H9 (cell line): Measurements from ENCODE around the gene ANKRD13A. TPM values are rescaled to one million over a fixed set of nuclear protein-coding genes. Genes with fewer than 3 reads are reported as not detected.

ENCODE experiments used
- DNase-seq: peaks from one replicate; pipeline ENCODE4 v3.0.0-alpha.2; 2017
- H2AFZ ChIP-seq: one replicate; pipeline ENCODE4 v1.6.1; 2013; ENCODE audit warnings: mild to moderate bottlenecking, low read length, control low read depth, moderate library complexity
- H2AK5ac ChIP-seq: 2 replicates; pipeline ENCODE4 v1.6.1; 2013; ENCODE audit warnings: low read length, control low read depth, mixed read lengths; ENCODE audit not compliant: insufficient read length
- H2BK120ac ChIP-seq: one replicate; pipeline ENCODE4 v1.6.1; 2013; ENCODE audit warnings: low read depth, mild to moderate bottlenecking, low read length, control low read depth, inconsistent platforms; ENCODE audit not compliant: poor library complexity, severe bottlenecking
- H2BK12ac ChIP-seq: 2 replicates; pipeline ENCODE4 v1.6.1; 2013; ENCODE audit warnings: low read length, control low read depth, mixed read lengths, low read depth; ENCODE audit not compliant: insufficient read length
- H2BK15ac ChIP-seq: 2 replicates; pipeline ENCODE4 v1.6.1; 2013; ENCODE audit warnings: low read depth, low read length, control low read depth
- H2BK20ac ChIP-seq: one replicate; pipeline ENCODE4 v1.6.1; 2013; ENCODE audit warnings: low read depth, mild to moderate bottlenecking, low read length, control low read depth, inconsistent platforms; ENCODE audit not compliant: poor library complexity, severe bottlenecking
- H2BK5ac ChIP-seq: 2 replicates; pipeline ENCODE4 v1.6.1; 2013; ENCODE audit warnings: low read length, control low read depth, mixed read lengths; ENCODE audit not compliant: insufficient read length
- H3K14ac ChIP-seq: 2 replicates; pipeline ENCODE4 v1.6.1; 2013; ENCODE audit warnings: low read length, control low read depth; ENCODE audit not compliant: insufficient read depth
- H3K18ac ChIP-seq: 2 replicates; pipeline ENCODE4 v1.6.1; 2013; ENCODE audit warnings: low read depth, mild to moderate bottlenecking, mixed read lengths, low read length, control low read depth; ENCODE audit not compliant: insufficient read length
- H3K23ac ChIP-seq: 2 replicates; pipeline ENCODE4 v1.6.1; 2013; ENCODE audit warnings: low read length, control low read depth, mixed read lengths, low read depth; ENCODE audit not compliant: insufficient read length
- H3K23me2 ChIP-seq: 2 replicates; pipeline ENCODE4 v1.6.1; 2013; ENCODE audit warnings: low read depth, mild to moderate bottlenecking, mixed read lengths, low read length, control low read depth; ENCODE audit not compliant: insufficient read length, poor library complexity, severe bottlenecking
- H3K27ac ChIP-seq: 2 replicates; pipeline ENCODE4 v1.5.1; 2013; ENCODE audit warnings: low read length, control low read depth, mixed read lengths, low read depth; ENCODE audit not compliant: insufficient read length
- H3K27me3 ChIP-seq: 2 replicates; pipeline ENCODE4 v1.6.1; 2013; ENCODE audit warnings: low read length, control low read depth, inconsistent platforms; ENCODE audit not compliant: insufficient read depth
- H3K4ac ChIP-seq: 2 replicates; pipeline ENCODE4 v1.6.1; 2013; ENCODE audit warnings: low read depth, mild to moderate bottlenecking, control low read depth, inconsistent platforms, low read length, moderate library complexity
- H3K4me1 ChIP-seq: 2 replicates; pipeline ENCODE4 v1.6.1; 2013; ENCODE audit warnings: low read length, control low read depth, inconsistent platforms; ENCODE audit not compliant: insufficient read depth
- H3K4me2 ChIP-seq: 2 replicates; pipeline ENCODE4 v1.6.1; 2013; ENCODE audit warnings: low read length, control low read depth, mixed read lengths; ENCODE audit not compliant: insufficient read length, insufficient read depth
- H3K56ac ChIP-seq: 2 replicates; pipeline ENCODE4 v1.6.1; 2013; ENCODE audit warnings: low read depth, mild to moderate bottlenecking, mixed read lengths, low read length, control low read depth; ENCODE audit not compliant: insufficient read length
- H3K79me1 ChIP-seq: 2 replicates; pipeline ENCODE4 v1.6.1; 2013; ENCODE audit warnings: low read depth, mild to moderate bottlenecking, moderate library complexity, low read length, control low read depth, inconsistent platforms; ENCODE audit not compliant: insufficient read depth, poor library complexity, severe bottlenecking
- H3K79me2 ChIP-seq: 2 replicates; pipeline ENCODE4 v1.6.1; 2013; ENCODE audit warnings: low read length, control low read depth, inconsistent platforms; ENCODE audit not compliant: insufficient read depth
- H3K9ac ChIP-seq: 2 replicates; pipeline ENCODE4 v1.6.1; 2013; ENCODE audit warnings: low read length, control low read depth, mixed read lengths; ENCODE audit not compliant: insufficient read length; ENCODE audit errors: extremely low read depth
- H3K9me3 ChIP-seq: one replicate; pipeline ENCODE4 v1.6.1; 2013; ENCODE audit warnings: low read depth, low read length, inconsistent platforms; ENCODE audit not compliant: control insufficient read depth
- H3T11ph ChIP-seq: one replicate; pipeline ENCODE4 v1.6.1; 2013; ENCODE audit warnings: mild to moderate bottlenecking, low read length, control low read depth, inconsistent platforms
- H4K20me1 ChIP-seq: one replicate; pipeline ENCODE4 v1.6.1; 2013; ENCODE audit not compliant: control insufficient read depth, insufficient read length, insufficient read depth
- H4K5ac ChIP-seq: 2 replicates; pipeline ENCODE4 v1.6.1; 2013; ENCODE audit warnings: low read depth, mild to moderate bottlenecking, mixed read lengths, low read length, control low read depth; ENCODE audit not compliant: insufficient read length
- H4K8ac ChIP-seq: replicated peaks from 2 replicates; pipeline ENCODE4 v1.6.1; 2013; ENCODE audit warnings: low read length, control low read depth, mixed read lengths, low read depth; ENCODE audit not compliant: insufficient read length
- H4K91ac ChIP-seq: 2 replicates; pipeline ENCODE4 v1.6.1; 2013; ENCODE audit warnings: low read depth, mild to moderate bottlenecking, moderate library complexity, mixed read lengths, low read length, control low read depth; ENCODE audit not compliant: insufficient read length
- H3K27ac Mint-ChIP-seq, 3 experiments: 2 replicates in 2 of 3; 3 replicates in 1 of 3; pipeline ENCODE4 v1.8.0; 2020 to 2021; ENCODE audit warnings: mixed read lengths in 3 of 3, mild to moderate bottlenecking in 1 of 3, moderate library complexity in 1 of 3
- H3K27me3 Mint-ChIP-seq: 2 replicates; pipeline ENCODE4 v1.8.0; 2021; ENCODE audit warnings: low read depth, mild to moderate bottlenecking, moderate library complexity, mixed read lengths
- H3K36me3 Mint-ChIP-seq, 3 experiments: 2 replicates in 2 of 3; 3 replicates in 1 of 3; pipeline ENCODE4 v1.8.0; 2020 to 2021; ENCODE audit warnings: low read depth in 3 of 3, mixed read lengths in 3 of 3; ENCODE audit not compliant: insufficient read depth in 1 of 3
- H3K4me1 Mint-ChIP-seq, 2 experiments: 2 replicates each; pipeline ENCODE4 v1.8.0; 2020; ENCODE audit warnings: mixed read lengths in 2 of 2
- H3K4me3 Mint-ChIP-seq, 2 experiments: 2 replicates in 1 of 2; 3 replicates in 1 of 2; pipeline ENCODE4 v1.8.0; 2020 to 2021; ENCODE audit warnings: mild to moderate bottlenecking in 2 of 2, mixed read lengths in 2 of 2, moderate library complexity in 1 of 2
- H3K9me3 Mint-ChIP-seq, 2 experiments: 2 replicates in 1 of 2; 3 replicates in 1 of 2; pipeline ENCODE4 v1.8.0; 2020; ENCODE audit warnings: mild to moderate bottlenecking in 2 of 2, mixed read lengths in 2 of 2, moderate library complexity in 1 of 2
- CTCF ChIP-seq: fragments of 200-600 bp; sonication (generic); conservative IDR thresholded peaks from 3 replicates; pipeline ENCODE4 v1.8.0; 2021; ENCODE audit warnings: antibody characterized with exemption, mild to moderate bottlenecking
- WGBS: extraction: QIAGEN DNeasy Blood & Tissue Kit; methylation state at CpG from one replicate; pipeline ENCODE4 v1.1.7; 2013; ENCODE audit warnings: missing lambda C conversion rate, low lambda C conversion rate, mixed read lengths; ENCODE audit not compliant: insufficient read length; ENCODE audit errors: extremely low coverage; 5-methylcytosine and 5-hydroxymethylcytosine counted together
- total RNA-seq: library from RNA; stranded (reverse); gene quantifications from 2 replicates; pipeline ENCODE4 v1.2.1, GENCODE V29; 2021

ANKRD13A gene
- total RNA-seq, 1 experiment from 2014 or later, result 18.0 TPM

- no peaks in the 10 kb centered on the region; the same call in 1 of the 2 replicates for H3K79me2 ChIP-seq
- H2BK120ac ChIP-seq, result no peak overlapping the region
Observed at GRCh38 chr12:110010853-110011723, 11.9 kb downstream of the ANKRD13A start.

More at GRCh38 chr12:110010853-110011723, 11.9 kb downstream of the ANKRD13A start:
- no peak for TF ChIP-seq CTCF
- H4K20me1 ChIP-seq, result no peaks in the 10 kb centered on the region
- Mint-ChIP-seq H3K36me3 (peaks cover 0 to 14% (median 2%) of the 10 kb centered on the region in 3 experiments; a peak in 3 of 7 replicates), H3K9me3 (no peaks in the 10 kb centered on the region; a peak in 1 of 5 replicates), H3K27ac (no peak overlapping the region), H3K4me3 (no peak overlapping the region), H3K27me3 (no peaks in the 10 kb centered on the region), H3K4me1 (no peaks in the 10 kb centered on the region)
- no peaks in the 10 kb centered on the region for H3K27me3 ChIP-seq
- no peak overlapping the region for H4K91ac ChIP-seq
- no peaks in the 10 kb centered on the region for H3K9me3 ChIP-seq
- H2AK5ac ChIP-seq, result no peak overlapping the region
- no peak overlapping the region for H3K4me2 ChIP-seq
- no peak overlapping the region for H2AFZ ChIP-seq
- H3K4me1 ChIP-seq, result no peaks in the 10 kb centered on the region
- H3K79me1 ChIP-seq, result no peaks in the 10 kb centered on the region
- H3K27ac ChIP-seq, result no peak overlapping the region
- no peaks in the 10 kb centered on the region for H3K23me2 ChIP-seq
- H2BK12ac ChIP-seq, result no peak overlapping the region
- no peak overlapping the region for H3K14ac ChIP-seq
- H3K23ac ChIP-seq, result no peak overlapping the region
- no peak overlapping the region for H2BK5ac ChIP-seq
- no CpG with 5 or more reads among the region's 13 CpGs for WGBS
- no peak overlapping the region for H3K18ac ChIP-seq
- H3K9ac ChIP-seq, result no peak overlapping the region
- H3K56ac ChIP-seq, result no peak overlapping the region
- H4K5ac ChIP-seq, result no peak overlapping the region
- no peak overlapping the region for H3T11ph ChIP-seq
- no peak overlapping the region for H3K4ac ChIP-seq
- H2BK20ac ChIP-seq, result no peak overlapping the region
- DNase-seq, result no peak
- no peak overlapping the region for H2BK15ac ChIP-seq
- H4K8ac ChIP-seq, result no peak overlapping the region
